ENCODE data around the gene SF3A2.
"Not testable (repeated sequence)": the region's sequence is repeated elsewhere in the genome, so short reads cannot be mapped to it uniquely, and the experiment has no call there.

SF3A2 gene

DNA sequence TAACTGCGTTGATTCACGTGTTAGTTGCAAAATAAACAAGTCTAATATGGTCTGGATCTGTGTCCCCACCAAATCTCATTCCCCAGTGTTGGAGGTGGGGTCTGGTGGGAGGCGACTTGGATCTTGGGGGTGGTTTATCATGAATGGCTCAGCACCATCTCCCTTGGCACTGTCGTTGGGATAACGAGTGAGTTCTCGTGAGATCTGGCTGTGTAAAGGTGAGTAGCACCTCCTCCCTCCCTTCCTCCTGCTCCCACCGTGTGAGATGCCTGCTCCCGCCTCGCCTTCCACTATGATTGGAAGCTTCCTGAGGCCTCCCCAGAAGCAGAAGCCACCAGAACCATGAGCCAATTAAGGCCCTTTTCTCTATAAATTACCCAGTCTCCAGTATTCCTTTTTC is 40.5 kb downstream of the SF3A2 start:
- no peak for DNase-seq

DNA sequence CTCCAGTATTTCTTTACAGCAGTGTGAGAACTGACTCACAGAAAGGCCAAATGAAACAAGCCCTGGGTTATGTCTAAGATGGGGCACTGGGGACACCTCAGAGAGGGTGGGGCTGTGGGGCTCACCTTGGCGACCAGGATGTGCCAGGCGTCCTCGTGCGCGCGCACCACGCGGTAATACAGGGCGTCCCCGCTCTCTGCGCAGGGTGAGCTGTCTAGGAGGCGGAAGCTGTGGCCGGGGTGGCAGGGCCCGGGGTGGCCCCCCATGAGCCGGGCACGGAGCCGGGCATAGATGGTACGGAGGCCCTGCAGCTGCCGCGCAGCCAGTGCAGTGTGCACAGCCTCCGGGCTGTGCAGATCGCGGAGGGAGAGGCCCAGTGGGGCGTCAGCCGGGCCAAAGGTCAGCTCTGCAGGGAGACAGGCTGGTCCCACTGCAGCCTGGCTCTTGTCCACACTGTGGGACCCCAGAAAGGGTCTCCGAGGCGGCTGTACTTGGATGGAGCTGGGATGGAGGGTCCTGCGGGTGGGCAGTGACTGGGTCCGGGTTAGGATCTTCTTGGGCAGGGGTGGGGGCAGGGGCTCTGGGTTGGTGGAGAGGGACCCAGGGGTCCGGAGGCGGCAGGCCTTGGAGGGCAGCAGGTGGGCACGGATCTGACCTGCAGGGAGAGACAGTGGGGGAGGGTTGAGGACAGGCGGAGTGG is 42.0 kb downstream of the SF3A2 start:
- no peak for DNase-seq

DNA sequence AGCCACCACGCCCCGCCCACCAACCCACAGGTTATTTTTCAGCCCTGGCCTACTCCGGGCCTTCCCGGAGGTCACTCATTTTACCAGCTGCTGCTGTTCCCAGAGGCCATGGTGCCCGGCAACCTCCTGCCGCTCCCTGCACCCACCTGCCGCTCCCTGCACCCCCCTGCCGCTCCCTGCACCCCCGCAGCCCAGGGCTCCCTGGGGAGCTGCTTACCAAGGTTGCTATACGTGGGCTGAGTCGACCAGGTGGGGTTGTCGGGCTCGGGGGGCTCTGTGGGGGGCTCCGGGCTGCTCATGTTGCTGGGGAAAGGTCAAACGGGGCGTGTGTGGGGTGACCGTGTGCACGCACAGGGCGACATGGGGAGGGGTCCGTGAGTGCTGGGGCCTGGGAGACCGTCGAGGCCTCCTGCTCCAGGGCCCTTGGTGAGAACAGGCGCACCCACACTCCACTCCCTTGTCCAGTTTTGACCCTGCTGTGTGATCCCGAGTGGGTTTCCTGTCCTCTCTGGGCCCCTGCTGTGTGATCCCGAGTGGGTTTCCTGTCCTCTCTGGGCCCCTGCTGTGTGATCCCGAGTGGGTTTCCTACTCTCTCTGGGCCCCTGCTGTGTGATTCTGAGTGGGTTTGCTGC is 44.1 kb downstream of the SF3A2 start:
- DNase-seq = no peak

DNA sequence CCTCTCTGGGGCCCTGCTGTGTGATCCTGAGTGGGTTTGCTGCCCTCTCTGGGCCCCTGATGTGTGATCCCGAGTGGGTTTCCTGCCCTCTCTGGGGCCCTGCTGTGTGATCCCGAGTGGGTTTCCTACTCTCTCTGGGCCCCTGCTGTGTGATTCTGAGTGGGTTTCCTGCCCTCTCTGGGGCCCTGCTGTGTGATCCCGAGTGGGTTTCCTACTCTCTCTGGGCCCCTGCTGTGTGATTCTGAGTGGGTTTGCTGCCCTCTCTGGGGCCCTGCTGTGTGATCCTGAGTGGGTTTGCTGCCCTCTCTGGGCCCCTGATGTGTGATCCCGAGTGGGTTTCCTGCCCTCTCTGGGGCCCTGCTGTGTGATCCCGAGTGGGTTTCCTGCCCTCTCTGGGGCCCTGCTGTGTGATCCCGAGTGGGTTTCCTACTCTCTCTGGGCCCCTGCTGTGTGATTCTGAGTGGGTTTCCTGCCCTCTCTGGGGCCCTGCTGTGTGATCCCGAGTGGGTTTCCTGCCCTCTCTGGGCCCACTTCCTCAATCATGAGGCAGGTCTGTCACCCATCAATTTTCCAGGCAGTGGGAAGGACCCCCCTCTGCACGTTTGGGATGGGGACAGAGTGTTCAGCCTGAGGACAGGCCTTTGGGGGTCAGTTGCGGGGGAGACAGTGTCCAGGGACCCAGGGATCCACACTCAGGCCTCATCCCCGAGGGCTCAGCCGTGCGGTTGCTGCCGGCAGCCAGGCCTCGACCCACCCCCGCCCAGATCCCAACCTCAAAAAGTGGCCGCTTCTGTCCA is 44.8 kb downstream of the SF3A2 start:
- DNase-seq = not testable (repeated sequence)

DNA sequence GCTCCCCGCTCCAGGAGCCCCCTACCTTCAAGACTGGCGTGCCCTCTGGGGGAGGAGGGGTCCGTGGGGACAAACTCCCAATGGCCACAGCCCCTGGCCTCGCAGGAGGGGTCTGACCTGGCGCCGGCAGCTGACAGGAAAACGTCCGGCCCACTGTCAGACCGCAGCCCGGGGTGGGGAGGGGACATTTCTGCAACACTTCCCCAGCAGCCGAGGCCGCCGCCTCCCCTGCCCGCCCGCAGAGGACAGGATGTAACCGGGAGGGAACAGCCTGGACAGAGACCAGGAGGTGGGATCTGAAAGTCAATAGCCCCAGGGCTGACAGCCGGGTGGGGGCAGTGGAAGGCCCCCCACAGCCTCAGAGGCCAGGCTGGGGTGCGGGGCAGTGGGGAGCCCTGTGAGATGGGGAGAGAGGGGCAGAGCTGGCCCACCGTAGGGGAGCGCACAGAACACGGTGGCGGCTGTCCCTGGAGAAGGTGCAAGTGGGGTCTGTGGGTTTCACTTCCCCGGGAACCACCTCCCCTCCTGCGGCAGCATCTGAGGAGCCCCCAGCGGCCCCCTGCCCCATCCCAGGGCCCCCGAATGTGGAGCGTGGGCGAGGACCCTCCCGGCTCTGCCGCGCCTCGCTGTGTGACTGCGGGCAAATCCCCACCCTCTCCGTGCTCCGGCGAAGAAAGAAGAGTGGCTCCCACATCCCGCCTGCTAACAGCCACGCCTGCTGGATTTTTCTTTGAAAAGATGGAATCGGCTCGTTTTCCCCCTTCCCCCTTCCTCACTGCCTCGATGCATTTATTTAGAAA is 45.6 kb downstream of the SF3A2 start, which contains the start of gene PEAK3:
Gene PEAK3, minus strand, starts transcription at position 114 of the 800 bp plus-strand sequence. CDS start 1,244 bp downstream, outside the sequence.
- DNase-seq = no peak

DNA sequence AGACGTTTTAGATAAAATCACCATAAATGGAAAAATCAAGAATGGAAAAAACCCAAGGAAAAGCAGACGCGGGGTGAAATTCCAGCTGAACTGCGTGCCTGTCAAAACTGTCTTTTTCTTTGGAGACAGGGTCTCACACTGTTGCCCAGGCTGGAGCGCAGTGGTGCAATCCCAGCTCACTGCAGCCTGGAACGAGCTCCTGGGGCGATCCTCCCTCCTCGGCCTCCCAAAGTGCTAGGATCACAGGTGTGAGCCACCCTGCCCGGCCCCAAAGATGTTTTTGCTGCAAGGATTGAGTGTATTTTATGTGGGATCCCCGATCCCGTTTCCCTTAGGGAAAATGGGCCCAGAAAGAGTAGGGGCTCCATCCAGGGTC is 46.2 kb downstream of the SF3A2 start:
- no peak for DNase-seq

DNA sequence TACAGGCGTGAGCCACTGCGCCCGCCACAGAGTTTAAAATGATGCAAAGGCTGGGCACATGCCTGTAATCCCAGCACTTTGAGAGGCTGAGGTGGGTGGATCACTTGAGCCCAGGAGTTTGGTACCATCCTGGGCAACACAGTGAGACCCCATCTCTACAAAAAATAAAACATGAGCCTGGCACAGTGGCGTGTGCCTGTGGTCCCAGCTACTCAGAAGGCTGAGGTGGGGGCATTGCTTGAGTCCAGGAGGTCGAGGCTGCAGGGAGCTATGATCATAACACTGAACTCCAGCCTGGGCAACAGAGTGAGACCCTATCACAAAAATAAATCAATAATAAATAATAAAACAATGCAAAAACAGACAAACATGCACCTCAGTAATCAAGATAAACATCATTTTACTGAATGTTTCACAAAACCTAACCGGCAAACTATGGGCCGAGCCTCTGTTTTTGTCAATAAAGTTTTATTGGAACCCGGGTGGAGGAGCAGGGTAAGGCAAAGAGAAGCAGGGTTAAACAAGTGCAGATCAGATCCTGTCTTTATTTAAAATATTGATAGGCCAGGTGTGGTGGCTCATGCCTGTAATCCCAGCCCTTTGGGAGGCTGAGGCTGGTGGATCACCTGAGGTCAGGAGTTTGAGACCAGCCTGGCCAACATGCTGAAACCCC is 47.3 kb downstream of the SF3A2 start:
- no peak for DNase-seq

DNA sequence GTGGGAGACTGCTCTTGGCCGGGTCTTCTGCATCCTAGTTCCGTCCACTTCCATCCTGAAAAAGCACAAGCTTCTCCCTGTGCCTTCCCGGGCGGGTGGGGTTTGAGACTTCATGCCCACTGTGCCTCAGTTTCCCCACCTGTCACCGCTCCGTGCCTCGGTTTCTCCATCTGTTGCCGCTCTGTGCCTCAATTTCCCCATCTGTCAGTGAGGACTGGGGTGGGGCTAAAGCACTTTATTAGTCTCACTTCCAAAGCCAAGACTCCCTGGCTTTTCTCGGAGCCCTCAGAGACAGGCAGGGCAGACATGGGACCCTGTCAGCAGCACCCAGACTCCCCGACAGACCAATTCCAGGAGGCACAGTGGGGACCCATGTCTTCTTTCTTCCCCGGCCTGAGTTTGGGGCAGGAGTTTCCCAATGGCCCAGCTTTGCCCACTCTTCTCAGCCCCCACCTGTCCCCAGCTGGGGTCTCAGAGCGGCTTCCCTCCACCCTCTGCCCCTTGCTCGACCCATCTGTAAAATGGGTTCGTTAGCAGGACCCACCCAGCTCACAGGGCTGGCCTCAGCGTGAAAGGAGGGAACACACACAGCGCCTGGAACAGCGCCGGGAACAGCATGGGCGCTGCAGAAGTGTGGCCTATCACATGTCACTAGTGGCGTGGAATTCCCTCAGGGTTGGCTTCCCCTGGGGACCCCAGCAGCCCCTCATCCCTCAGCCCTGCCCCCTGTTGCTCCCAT is 49.9 kb downstream of the SF3A2 start:
- DNase-seq = no peak

DNA sequence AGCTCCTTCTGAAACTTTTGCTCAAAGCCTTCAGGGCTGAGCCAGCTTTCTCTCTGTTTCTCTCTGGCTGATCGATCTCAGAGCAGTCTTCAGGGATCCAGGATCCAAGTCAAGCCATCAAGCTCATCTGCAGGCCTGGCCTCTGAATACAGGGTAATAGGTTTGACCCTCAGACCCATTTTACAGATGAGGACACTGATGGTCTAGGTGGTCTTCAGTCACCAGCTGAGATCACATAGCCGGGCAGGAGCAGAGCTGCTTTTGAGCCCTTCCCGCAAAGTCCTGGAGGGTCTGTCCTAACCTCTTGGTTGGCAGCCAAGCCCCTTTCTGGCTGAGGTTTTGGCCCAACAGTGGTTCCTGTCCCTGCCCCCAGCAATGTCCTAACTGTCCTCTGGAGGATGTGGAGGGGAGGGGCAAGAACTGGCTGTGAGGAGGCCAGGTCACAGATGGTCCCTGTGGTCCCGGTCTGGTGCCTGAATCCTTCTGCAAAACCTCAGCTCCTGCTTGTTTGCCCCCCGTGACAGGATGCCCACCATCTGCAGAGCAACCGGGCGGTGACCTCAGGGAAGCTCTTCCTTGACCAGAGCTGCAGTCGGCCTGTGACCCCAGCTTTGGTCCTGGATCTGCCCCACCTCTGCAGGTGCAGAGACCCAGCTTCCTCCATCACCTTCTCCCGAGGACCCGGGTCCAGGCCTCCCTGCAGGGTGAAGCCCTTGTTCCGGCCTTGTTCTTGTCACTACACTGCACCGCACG is 51.1 kb downstream of the SF3A2 start:
- DNase-seq = no peak

DNA sequence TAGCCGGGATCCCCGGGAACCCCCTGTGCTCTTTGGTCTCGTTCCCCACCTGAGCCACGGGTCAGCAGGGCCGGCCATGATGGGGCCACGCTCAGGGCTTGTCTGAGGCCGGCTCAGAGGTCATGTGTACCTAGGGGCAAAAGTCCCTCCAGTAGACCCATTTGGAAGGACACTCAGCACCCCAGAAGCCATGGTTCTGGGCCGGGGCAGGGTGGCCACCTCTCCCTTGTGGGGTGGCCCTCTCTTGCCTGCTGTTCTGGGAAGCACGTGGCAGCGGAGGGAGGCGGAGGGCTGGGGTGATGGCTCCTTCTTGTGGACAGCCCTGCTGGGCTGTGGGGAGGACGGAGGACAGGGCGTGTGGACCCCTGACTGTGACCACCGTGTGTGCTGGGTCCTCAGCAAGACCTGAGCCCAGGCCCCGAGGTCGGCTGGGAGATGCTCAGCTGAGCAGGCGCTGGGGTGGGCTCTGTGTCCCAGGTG is 51.8 kb downstream of the SF3A2 start:
- no peak for DNase-seq

DNA sequence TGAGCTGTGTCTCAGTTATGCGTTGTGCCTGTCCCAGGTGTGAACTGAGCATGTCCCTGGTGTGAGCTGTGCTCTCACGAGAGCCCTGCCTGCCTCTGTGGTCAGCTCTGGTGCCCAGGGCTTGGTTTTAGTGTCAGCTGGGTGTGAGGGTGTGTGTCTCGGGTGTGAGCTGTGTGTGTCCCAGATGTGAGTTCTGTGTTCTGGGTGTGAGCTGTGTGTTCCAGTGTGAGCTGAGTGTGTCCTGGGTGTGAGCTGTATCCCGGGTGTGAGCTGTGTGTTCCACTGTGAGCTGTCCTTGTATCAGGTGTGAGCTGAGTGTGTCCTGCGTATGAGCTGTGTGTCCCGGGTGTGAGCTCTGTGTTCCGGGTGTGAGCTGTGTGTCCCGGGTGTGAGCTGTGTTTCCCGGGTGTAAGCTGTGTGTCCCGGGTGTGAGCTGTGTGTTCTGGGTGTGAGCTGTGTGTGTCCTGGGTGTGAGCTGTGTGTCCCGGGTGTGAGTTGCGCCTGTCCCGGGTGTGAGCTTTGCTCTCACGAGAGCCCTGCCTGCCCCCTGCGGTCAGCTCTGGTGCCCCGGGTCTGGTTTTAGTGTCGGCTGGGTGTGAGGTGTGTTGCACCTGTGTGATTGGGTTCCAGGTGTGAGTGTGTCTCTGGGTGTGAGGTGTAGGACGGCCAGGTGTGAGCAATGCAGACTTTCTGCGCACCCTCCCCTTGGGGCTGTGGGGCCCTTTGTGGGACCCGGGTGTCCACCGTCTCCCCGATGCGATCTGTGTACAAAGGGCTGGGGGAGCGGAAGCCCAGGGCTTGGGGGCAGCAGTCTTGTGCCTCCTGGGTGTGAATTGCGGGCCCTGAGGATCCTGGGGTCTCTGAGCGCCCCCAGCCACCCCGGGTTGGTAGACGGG is 52.4 kb downstream of the SF3A2 start:
- DNase-seq = no peak

DNA sequence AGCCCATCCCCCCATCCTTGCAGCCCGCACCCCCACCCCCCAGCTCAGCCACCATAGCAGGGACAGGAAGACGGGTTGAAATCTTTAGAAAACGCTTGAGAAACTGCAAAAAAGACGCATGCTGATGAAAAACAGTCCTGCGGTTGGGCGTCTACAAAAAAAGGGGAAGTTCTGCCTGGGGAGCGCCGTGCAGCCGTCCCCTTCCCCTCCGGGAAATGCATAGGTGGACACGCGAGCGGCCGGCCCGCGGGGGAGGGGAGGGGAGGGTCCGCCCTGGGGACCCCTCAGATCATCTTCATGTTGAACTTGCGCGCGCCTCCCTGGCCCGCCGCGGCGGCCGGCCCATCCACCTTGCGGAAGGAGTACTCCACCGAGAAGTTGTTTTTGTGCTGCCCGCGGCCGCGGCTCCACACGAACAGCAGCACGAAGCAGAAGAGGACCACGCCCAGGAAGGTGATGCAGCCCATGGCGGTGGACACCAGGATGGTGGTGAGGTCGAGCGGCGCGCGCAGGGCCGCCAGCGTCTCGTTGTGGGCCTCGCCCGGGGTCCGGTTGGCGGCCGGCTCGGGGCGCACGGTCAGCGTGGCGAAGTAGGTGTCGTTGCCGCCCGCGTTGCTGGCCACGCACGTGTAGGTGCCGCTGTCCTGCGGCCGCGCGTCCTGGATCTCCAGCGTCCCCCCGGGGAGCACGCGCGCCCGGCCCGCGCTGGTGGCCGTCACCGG is 53.3 kb downstream of the SF3A2 start:
- no peak for DNase-seq

DNA sequence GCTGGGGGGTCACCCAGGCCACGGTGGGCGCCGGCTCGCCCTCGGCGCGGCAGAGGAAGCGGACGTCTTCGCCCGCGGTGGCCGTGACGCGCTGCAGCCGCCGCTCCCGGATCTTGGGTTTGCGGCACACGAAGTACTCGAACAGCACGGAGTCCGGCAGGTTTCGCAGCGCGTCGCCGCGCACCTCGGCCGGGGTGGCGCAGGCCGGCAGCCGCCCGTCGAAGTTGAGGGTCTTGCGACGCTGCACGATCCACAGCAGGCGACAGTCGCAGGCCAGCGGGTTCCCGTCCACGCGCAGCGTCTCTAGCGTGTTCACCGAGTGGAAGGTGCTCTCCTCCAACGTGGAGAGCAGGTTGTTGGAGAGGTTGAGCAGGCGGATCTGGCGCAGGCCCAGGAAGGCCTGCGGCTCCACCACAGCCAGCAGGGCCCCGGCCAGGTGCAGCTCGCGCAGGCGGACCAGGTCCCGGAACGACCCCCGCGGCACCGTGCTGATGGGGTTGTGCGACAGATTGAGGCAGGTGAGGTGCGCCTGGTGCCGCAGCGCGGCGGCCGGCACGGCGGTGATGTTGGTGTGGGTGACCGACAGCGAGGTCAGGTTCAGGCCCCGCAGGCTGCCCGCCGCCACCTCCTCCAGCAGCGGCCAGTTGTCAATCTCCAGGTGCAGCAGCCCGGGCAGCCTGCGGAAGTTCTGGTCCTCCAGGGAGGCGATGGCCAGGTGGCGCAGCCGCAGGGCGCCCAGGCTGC is 54.0 kb downstream of the SF3A2 start:
- no peak for DNase-seq

DNA sequence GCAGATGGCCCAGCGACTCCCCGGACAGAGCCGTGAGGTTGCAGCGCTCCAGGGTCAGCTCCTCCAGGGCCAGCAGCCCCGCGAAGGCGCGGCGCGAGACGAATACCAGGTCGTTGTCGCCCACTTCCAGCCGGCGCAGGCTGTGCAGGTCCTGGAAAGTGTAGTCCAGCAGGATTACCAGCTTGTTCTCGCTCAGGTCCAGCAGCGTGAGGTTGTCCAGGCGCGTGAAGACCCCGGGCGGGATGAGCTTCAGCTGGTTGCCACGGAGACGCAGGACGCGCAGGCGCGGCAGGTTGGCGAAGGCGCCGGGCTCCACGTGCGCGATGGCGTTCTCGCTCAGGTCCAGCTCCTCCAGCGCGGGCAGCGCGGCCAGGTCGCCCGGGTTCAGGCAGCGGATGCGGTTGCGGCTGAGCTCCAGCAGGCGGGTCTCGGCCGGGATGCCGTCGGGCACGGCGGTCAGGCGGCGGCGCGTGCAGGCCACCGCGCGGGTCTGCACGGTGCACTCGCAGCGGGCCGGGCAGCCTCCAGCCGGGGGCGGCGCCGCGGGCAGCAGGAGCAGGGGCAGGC is 54.6 kb downstream of the SF3A2 start:
- DNase-seq = no peak

DNA sequence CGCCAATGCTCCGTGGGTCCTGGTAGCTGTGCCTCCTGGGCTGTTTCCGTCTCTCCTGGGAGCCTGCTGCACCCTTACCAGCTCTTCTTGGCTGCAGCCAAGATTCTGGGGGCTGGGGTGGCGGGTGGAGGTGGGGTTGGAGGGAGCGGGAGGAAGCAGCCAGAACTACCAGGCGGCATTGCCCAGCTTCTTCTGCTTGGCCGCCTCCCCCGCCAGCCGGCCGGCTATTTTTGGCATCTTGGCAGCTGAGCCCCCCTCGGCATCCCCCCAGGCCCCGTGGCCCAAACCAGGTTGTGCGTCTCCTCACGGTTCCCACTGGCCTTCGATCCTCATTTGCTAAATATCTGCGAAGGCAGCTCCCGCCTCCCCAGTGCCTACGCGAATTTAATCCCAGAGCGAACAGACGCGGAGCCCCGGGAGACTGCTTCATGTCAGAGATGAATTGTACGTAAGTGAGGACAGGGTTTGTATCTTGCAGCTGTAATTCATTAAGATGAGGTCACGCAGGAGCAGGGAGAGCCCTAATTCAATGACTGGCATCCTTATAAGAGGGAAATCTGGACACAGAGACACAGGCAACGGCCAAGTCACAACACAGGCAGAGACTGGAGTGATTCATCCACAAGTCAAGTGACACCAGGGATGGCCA is 58.2 kb downstream of the SF3A2 start:
- no peak for DNase-seq

DNA sequence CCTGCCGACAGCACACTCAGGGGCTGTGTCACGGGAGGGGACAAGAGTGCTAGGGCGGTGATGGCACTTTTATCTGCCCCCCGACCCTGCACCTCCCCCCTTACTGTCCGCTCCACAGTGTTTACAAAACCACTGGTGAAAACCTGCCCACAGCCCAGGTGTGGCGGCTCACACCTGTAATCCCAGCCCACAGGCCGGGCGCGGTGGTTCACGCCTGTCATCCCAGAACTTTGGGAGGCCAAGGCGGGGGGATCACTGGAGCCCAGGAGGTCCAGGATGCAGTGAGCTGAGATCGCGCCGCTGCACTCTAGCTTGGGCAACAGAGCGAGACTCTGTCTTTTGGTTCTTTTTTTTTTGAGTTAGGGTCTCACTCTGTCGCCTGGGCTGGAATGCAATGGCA is 59.5 kb downstream of the SF3A2 start:
- no peak for DNase-seq
